HG03025 (cell line): Measurements from ENCODE around the gene UBE2U.
A peak's percentile ranks its signal among the peaks of the same experiment; 100 is the strongest.

ENCODE experiments used
- ATAC-seq: cut with Tn5 transposase; IDR thresholded peaks from one replicate; pipeline ENCODE4 v1.9.1; 2021; ENCODE audit warnings: mild to moderate bottlenecking, moderate library complexity; ENCODE audit not compliant: unreplicated experiment, low FRiP score

The UBE2U gene, protein sequence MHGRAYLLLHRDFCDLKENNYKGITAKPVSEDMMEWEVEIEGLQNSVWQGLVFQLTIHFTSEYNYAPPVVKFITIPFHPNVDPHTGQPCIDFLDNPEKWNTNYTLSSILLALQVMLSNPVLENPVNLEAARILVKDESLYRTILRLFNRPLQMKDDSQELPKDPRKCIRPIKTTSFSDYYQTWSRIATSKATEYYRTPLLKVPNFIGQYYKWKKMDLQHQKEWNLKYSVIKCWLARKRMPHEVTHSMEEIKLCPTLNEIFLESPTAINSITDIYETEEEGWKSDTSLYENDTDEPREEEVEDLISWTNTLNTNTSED

DNA sequence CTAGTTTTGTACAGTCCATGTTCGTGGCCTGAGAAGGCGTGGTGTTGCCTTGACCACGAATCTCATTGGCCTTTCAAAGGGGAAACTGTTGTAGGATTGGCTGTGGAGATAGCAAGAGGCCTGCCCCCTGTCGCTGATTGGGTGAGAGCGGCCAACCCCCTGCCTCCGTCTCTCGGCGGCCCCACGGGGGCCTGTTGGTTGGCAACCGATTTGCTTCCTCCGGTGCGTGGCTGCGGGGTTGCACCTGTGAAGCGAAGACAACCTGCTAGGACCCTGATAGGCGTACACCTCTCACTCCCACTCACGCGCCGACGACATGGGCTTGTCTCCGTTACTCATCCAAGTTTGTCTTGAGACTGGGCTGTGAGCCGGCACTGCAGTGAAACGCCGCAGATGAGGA, at the start of gene UBE2U:
TSS of gene UBE2U (plus strand) at position 204 of the 400 bp plus-strand sequence. CDS start 428 bp downstream, outside the sequence.
- no peak for ATAC-seq

DNA sequence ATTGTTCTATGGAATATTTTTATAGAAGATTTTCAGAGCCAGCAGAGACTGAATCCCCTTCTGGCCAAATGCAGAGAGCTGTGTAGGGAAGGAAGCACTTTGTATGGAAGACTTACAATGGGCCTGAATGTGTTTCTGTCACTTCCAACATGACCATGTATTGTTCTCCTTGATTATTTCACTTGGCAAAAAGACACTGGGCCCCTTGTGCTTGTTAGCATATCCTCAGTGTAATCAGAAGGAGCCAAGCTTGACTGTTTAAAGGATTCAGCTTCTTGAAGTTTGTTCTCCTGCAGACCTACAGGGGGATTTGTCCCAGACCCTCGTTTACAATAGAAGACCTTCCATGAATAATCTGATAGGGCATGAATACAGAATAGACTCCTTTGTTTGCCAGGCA, 48.1 kb upstream of the UBE2U start:
- ATAC-seq, result no peak

GRCh38 chr1:64161357-64161941, 42.0 kb upstream of the UBE2U start:
- ATAC-seq, result no peak

DNA sequence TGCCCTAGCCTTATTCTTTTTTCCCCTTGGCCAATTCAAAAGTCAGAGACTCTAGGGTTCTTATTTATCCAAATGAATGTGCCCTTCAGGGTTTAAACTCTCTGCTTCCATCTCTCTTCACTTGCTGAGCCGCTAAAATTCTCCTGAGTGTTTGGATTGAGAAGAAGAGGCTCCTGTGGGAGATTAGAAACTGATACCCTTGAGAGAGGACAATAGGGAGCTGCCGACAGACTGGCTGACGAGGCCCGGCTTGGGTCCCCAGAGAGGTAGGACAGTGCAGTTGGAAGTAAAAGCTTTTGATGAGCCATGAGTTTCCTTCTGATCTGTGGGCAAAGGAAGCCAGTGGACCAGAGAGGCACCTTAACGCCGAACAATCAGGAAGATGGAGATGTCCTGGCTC, 41.3 kb upstream of the UBE2U start:
- no peak for ATAC-seq

- no peak for ATAC-seq
Measured at GRCh38 chr1:64162804-64163203, 40.6 kb upstream of the UBE2U start.

GRCh38 chr1:64163431-64163830, 40.0 kb upstream of the UBE2U start:
- no peak for ATAC-seq

- ATAC-seq, result no peak
Measured at GRCh38 chr1:64163970-64164369, 39.5 kb upstream of the UBE2U start.

DNA sequence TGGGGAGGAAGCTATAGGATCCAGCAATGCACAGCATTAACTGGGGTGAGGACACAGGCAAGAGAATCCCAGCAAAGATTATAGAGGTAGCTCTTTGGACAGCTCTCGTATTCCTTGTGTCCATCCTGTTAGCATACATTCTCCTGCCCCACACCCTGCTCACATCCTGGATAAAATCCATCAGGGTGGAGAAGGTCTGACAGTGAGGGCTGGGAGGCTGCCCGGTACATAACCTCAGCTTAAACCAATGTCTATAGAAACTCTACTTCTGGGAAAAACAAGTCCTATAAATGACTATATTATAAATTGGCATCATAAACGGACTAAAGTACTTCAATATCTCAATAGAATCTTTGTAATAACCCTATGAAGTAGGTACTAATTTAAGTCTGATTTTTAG, 36.8 kb upstream of the UBE2U start:
- ATAC-seq, result no peak

- no peak for ATAC-seq
Measured at GRCh38 chr1:64167176-64167575, 36.2 kb upstream of the UBE2U start.

GRCh38 chr1:64171246-64171645, 32.2 kb upstream of the UBE2U start:
- no peak for ATAC-seq

DNA sequence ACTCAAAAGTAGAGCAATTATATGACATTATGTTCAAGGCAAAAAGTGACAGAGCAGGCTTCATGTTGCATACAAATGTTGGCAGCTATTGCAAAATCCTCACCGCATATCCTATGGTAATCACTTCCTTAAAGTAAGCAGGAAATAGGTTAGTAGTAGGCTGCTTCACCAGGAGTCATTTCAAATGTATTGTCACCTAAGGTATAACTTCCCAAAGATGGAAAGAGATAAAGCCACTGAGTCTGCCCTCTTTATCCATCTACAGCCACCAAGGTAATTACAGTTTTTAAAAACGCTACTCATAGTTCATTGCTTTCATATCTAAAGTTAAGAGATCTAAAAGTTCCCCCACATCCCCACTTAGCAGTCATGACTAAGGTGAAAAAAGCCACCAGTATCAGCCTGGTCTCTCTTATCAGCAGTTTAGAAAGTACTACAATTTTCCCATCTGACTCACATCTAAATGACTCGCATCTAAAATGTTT, 31.6 kb upstream of the UBE2U start:
- ATAC-seq, result peak; percentile 69

- peak; percentile 53 for ATAC-seq
Measured at GRCh38 chr1:64172458-64172983, 30.9 kb upstream of the UBE2U start.

DNA sequence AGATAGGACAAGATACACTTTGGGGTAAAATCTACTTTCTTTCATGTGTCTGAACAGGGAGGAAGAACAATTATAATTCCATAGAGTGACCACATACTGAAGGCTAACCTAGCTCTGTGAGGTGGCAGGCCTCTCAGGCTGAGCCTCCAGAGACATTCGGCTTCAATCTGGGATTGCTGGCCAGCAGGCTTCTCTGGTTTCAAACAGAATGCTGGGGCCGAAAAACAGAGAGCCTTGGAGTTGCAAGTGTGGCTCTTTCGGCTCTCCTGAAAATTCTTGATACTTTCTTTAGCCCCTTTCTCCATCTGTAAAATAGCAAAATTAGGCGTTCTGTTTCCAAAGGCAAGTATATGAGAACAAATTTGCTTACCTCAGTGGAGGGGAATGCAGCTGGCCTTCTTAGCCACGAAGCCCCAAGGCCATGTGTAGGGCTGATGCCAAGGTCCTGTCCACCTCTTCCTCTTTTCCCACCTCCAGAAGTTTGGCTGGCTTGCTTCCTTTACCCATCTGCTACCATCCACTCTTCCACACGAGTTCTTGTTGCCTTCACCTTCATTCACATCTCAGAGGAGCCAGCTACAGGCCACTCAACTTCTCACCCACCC, 30.0 kb upstream of the UBE2U start:
- ATAC-seq, result no peak

- ATAC-seq, result no peak
Measured at GRCh38 chr1:64175639-64176038, 27.8 kb upstream of the UBE2U start.

DNA sequence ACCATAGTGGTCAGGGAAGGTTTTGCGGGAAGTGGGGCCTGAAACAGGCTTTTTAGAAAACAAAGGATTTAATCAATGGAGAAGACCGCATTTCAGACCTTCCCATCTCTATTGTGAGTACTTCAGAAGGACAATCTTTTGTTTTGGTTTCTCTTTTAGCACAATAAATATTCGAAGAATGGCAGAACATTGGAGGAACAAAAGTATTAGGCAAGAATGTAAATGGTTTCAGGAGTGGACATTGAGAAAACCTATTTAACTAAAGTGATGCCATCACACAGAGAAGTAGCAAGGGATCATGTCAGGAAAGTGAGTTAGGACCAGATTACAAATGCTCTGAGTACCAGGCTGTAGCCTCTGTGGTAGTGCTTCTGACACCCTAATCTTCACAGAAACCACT, 26.8 kb upstream of the UBE2U start:
- no peak for ATAC-seq

DNA sequence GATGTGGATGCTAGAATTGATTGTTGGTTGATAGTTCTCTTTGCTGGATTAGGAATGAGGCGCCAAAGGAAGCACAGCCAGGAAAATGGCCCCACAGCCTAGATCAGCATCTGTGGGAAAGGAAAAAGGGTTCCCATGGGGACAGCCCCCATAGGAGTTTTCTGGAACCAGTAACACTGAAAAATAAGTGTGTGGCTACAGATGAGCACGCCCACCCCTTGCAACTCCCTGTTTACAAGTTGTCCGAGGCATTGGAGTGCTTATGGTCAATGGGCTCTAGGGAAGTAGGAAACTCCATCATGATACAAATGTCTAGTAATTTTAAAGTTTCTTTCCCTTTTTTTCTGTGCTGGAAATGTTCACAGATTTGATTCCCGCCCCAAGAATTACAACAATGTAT, 23.8 kb upstream of the UBE2U start:
- ATAC-seq, result no peak

- no peak for ATAC-seq
Measured at GRCh38 chr1:64182207-64182606, 21.2 kb upstream of the UBE2U start.

DNA sequence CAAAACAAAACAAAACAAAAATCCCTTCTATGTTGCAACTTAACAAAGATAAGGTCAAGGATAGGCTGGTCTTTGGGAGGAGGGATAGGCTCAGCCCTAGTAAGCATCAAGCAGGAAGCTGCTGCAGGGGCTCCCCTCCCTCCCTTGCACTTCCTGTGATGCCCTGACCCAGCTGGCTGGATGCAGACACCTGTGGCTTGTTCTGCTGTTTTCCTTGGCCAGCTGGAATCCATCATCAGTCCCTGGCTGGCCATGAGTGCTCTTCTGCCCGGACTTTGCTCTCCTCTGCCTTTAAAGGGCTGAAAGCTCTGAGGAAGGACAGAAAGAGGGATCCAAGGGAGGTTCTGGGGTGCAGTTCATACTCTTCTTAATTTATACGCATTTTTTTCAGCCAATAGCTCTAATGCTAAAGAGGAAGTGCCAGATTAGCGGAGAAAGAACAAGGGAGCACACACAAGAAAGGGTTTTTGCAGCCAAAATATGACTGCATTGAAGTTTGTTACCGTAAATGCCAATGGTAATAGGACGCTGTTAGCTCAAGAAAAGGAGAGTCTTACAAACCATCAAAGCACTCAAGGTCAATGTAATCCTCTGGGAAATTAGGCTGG, 19.9 kb upstream of the UBE2U start:
- ATAC-seq, result no peak

GRCh38 chr1:64184003-64184440, 19.4 kb upstream of the UBE2U start:
- ATAC-seq, result no peak

DNA sequence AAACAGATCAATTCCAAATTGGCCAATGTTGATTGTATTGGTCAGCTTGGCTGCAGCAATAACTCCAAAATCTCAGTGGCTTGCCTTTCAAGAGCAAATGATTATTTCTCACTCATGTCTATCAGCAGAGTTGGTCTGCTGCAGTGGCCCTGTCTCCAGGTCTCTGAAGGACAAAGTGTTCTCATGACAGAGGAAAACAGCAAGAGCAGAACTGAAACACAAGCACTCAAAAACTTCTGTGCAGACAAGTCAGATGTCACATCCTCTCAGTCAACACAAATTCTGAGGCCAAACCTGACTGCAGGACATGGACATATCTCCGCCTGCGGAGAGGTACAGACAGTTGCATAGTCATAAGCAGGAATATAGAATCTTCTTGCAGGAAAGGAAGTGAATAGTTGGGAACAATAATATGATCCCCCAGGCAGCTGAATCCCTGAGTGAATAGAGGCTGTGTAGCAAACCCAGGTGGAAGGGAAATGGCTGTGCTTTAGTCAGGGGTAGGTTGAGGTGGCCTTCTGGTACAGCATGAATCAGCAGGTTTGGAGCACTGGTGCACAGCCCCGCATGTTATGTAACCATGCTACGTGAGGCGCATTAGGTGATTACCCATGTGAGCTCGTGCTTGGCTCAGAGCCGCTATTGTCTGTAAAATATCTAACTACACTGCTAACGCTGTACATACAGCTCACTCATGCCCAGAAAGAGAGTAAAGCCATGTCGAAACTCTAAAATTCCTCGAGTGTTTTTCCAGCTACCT, 17.1 kb upstream of the UBE2U start:
- ATAC-seq, result no peak
